Esophagus squamous epithelium (tissue), 5 donors: ENCODE measurements around the gene PNMA6F. TPM values are rescaled to one million over a fixed set of nuclear protein-coding genes. Genes with fewer than 3 reads are reported as not detected.

Experiments used
- DNase-seq: peaks from one replicate; lab custom pipeline; 2025; lab: John Stamatoyannopoulos, UW
- H3K27ac ChIP-seq, 4 donors: fragments of 200-600 bp; sonication (generic); one replicate each; pipeline ENCODE4 v1.5.1; 2016 to 2019; ENCODE audit warnings: mild to moderate bottlenecking in 1 of 4
- H3K27me3 ChIP-seq, 4 donors: fragments of 200-600 bp; sonication (generic); 1 replicate in 3 of 4; 2 replicates in 1 of 4; pipeline versions ENCODE4 v1.5.1 to v1.6.0; 2017 to 2021; ENCODE audit warnings: antibody characterized with exemption in 1 of 4
- H3K36me3 ChIP-seq, 3 donors: fragments of 200-600 bp; sonication (generic); one replicate each; pipeline ENCODE4 v1.5.1; 2016 to 2019
- H3K4me1 ChIP-seq, 3 donors: fragments of 200-600 bp; sonication (generic); one replicate each; pipeline ENCODE4 v1.5.1; 2017 to 2019
- H3K4me3 ChIP-seq, 4 donors: fragments of 200-600 bp; sonication (generic); 1 replicate in 3 of 4; 2 replicates in 1 of 4; pipeline ENCODE4 v1.5.1; 2016 to 2019; ENCODE audit warnings: mild to moderate bottlenecking in 2 of 4, moderate library complexity in 1 of 4
- H3K9me3 ChIP-seq, 3 donors: fragments of 200-600 bp; sonication (generic); one replicate each; pipeline ENCODE4 v1.5.1; 2016 to 2019
- POLR2A ChIP-seq, 4 donors: fragments of 450-650 bp; IDR thresholded peaks; one replicate each; pipeline ENCODE4 v1.6.1; 2017; ENCODE audit warnings: antibody characterized with exemption in 4 of 4, mild to moderate bottlenecking in 4 of 4, moderate library complexity in 3 of 4
- WGBS, 2 donors: methylation state at CpG; one replicate each; pipeline ENCODE4 v1.1.5; 2018; 5-methylcytosine and 5-hydroxymethylcytosine counted together
- intact Hi-C: fragments of 100-400 bp; cut with DNase I; formaldehyde crosslinking; loops from one replicate; pipeline ENCODE4 v1.15.0; 2022
- total RNA-seq, 4 donors: library from RNA; depleted of rRNA; stranded (reverse); fragments of >200 nt; gene quantifications; one replicate each; pipeline ENCODE4 v1.1.0, GENCODE V29; 2016
- TF ChIP-seq, protein P1 (sequence below), 6 experiments: fragments of 450-650 bp in 4 of 6; fragments of 200-600 bp in 2 of 6; sonication (generic) in 2 of 6; IDR thresholded peaks; one replicate each; pipeline ENCODE4 v1.5.1; 2016 to 2019; ENCODE audit warnings: antibody characterized with exemption in 6 of 6, mild to moderate bottlenecking in 4 of 6, moderate library complexity in 4 of 6
- donor health status: DM: yes; HTN: yes; CAD: no.

Gene PNMA6F
- total RNA-seq, 4 donors from 2014 or later: not detected

DNA sequence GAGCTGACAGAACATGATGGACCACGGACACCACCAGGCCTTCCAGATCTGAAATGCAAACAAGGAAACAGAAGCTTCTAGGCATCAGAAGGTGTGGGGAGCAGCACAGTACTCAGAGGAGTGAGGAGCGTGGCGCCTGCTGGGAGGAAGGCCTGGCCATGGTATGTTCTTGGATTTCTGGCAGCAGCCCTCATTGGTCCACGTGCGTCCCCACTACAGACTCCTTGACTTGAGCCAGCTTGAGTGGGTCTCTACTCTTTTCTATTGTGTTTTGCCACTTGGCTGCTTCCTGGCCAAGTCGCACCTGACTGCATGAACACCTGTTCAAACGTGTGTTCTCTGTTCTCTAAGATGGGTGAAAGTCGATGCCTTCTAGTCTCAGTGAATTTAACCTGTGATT lies 30.4 kb upstream of the PNMA6F start:
- Histone ChIP-seq H3K27me3 (no peaks in the 10 kb centered on the region), H3K9me3 (peaks cover 0 to 8% (median 0%) of the 10 kb centered on the region in 3 donors), H3K4me1 (no peaks in the 10 kb centered on the region), H3K36me3 (peaks cover 0 to 35% (median 0%) of the 10 kb centered on the region in 3 donors), H3K27ac (no peak overlapping the region), H3K4me3 (no peak overlapping the region)
- intact Hi-C loops: no loop called here
- 42 to 82% methylated on average over 5 to 7 of the region's 8 CpGs for WGBS, 2 donors
- TF ChIP-seq, protein P1, sequence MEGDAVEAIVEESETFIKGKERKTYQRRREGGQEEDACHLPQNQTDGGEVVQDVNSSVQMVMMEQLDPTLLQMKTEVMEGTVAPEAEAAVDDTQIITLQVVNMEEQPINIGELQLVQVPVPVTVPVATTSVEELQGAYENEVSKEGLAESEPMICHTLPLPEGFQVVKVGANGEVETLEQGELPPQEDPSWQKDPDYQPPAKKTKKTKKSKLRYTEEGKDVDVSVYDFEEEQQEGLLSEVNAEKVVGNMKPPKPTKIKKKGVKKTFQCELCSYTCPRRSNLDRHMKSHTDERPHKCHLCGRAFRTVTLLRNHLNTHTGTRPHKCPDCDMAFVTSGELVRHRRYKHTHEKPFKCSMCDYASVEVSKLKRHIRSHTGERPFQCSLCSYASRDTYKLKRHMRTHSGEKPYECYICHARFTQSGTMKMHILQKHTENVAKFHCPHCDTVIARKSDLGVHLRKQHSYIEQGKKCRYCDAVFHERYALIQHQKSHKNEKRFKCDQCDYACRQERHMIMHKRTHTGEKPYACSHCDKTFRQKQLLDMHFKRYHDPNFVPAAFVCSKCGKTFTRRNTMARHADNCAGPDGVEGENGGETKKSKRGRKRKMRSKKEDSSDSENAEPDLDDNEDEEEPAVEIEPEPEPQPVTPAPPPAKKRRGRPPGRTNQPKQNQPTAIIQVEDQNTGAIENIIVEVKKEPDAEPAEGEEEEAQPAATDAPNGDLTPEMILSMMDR (IDR thresholded peaks at IDR 0.05): no peak
- no peak for TF ChIP-seq POLR2A (IDR thresholded peaks at IDR 0.05)
- DNase-seq: no peak

- no peak for DNase-seq
- Histone ChIP-seq H3K9me3 (no peaks in the 10 kb centered on the region), H3K4me1 (no peaks in the 10 kb centered on the region), H3K36me3 (peaks cover 0 to 52% (median 0%) of the 10 kb centered on the region in 3 donors), H3K27ac (no peak overlapping the region), H3K27me3 (no peaks in the 10 kb centered on the region), H3K4me3 (no peak overlapping the region)
- intact Hi-C loops: no loop called here
- no peak for TF ChIP-seq POLR2A (IDR thresholded peaks at IDR 0.05)
- TF ChIP-seq, protein P1 (IDR thresholded peaks at IDR 0.05): no peak
- 83 to 90% methylated on average over 1 to 4 of the region's 5 CpGs for WGBS, 2 donors
These were observed 28.4 kb upstream of the PNMA6F start for GRCh38 chrX:153349952-153350351.

DNA sequence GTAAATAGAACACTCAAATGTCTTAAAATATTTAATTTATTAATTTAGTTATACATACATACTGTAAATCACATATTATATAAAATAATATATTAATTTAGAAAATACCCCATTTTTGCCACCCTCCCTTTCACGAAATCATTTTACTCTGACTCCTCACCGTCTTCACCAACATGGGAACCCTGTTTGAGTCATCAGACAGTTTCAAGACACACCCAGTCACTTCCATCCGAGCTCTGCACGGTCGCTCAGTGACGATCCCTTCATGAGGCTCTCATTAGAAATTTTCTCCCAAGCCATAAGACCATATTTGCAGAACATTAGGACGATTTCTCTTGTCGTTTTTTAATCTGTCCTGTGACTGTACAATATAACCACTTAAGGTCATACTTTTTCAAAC lies 26.9 kb upstream of the PNMA6F start:
- Histone ChIP-seq H3K4me3 (no peak overlapping the region), H3K9me3 (no peaks in the 10 kb centered on the region), H3K36me3 (peaks cover 0 to 63% (median 0%) of the 10 kb centered on the region in 3 donors), H3K27me3 (no peaks in the 10 kb centered on the region), H3K4me1 (no peaks in the 10 kb centered on the region), H3K27ac (no peak overlapping the region)
- intact Hi-C loops: no loop called here
- WGBS, 2 donors: 69 to 88% methylated on average over 8 of the region's 8 CpGs
- TF ChIP-seq, protein P1 (IDR thresholded peaks at IDR 0.05): no peak
- TF ChIP-seq POLR2A (IDR thresholded peaks at IDR 0.05): no peak
- DNase-seq: no peak

- Histone ChIP-seq H3K36me3 (peaks cover 0 to 63% (median 0%) of the 10 kb centered on the region in 3 donors), H3K9me3 (no peaks in the 10 kb centered on the region), H3K4me3 (no peak overlapping the region), H3K4me1 (no peaks in the 10 kb centered on the region), H3K27ac (no peak overlapping the region), H3K27me3 (no peaks in the 10 kb centered on the region)
- no peak for DNase-seq
- no peak for TF ChIP-seq POLR2A (IDR thresholded peaks at IDR 0.05)
- TF ChIP-seq, protein P1 (IDR thresholded peaks at IDR 0.05): no peak
- 96% methylated on average over 9 of the region's 38 CpGs; no CpG with 5 or more reads in 1 of the 2 donors for WGBS, 2 donors
- intact Hi-C loops: no loop called here
These were observed 26.0 kb upstream of the PNMA6F start for GRCh38 chrX:153347530-153347929.

GRCh38 chrX:153343674-153344073 lies 22.1 kb upstream of the PNMA6F start:
- H3K4me1 ChIP-seq: no peaks in the 10 kb centered on the region
- TF ChIP-seq, protein P1 (IDR thresholded peaks at IDR 0.05): no peak
- TF ChIP-seq POLR2A (IDR thresholded peaks at IDR 0.05): no peak
- no peak overlapping the region for H3K4me3 ChIP-seq
- H3K27ac ChIP-seq: no peak overlapping the region
- intact Hi-C loops: no loop called here
- no peaks in the 10 kb centered on the region for H3K27me3 ChIP-seq
- H3K36me3 ChIP-seq: peaks cover 0 to 52% (median 0%) of the 10 kb centered on the region in 3 donors
- no peaks in the 10 kb centered on the region for H3K9me3 ChIP-seq
- 50 to 64% methylated on average over 1 to 2 of the region's 2 CpGs for WGBS, 2 donors
- DNase-seq: no peak
